ENCODE measurements around the gene DHRSX. TPM values are rescaled to one million over a fixed set of nuclear protein-coding genes. Genes with fewer than 3 reads are reported as not detected.

The DHRSX gene
- total and polyA plus RNA-seq, 2 donors (not counting 3 experiments of a cell fraction or from before 2014, with no cell fraction given): 27.1 to 37.7 TPM

GRCh38 chrX:2521092-2521926, 20.5 kb upstream of the DHRSX start:
- no peaks in the 10 kb centered on the region for H3K4me1 ChIP-seq (ENCODE audit: control insufficient read depth, extremely low read depth, insufficient read depth, low read length)
- BruUV-seq (replicated peaks): no TSS peak
- FAIRE-seq: no peak
- TF ChIP-seq FOS (IDR thresholded peaks at IDR 0.05; ENCODE audit: borderline replicate concordance, insufficient read depth, low read length) (no peak), EZH2 (IDR thresholded peaks at IDR 0.05; ENCODE audit: borderline replicate concordance, low read depth, low read length, severe bottlenecking) (no peak), POLR2AphosphoS5 (IDR thresholded peaks at IDR 0.05; ENCODE audit: insufficient read depth, low read depth, low read length) (no peak), MYC (IDR thresholded peaks at IDR 0.05; ENCODE audit: low read depth, low read length) (no peak), POLR2A (IDR thresholded peaks at IDR 0.05; ENCODE audit: low read depth, low read length) (no peak), MAX (IDR thresholded peaks at IDR 0.05; ENCODE audit: insufficient read depth, insufficient read length) (no peak), GATA2 (IDR thresholded peaks at IDR 0.05; ENCODE audit: insufficient read depth, insufficient read length, low read depth, low read length) (no peak), JUN (IDR thresholded peaks at IDR 0.05; ENCODE audit: borderline replicate concordance, insufficient read depth, insufficient read length, low read depth) (no peak)
- TF ChIP-seq, protein P1, sequence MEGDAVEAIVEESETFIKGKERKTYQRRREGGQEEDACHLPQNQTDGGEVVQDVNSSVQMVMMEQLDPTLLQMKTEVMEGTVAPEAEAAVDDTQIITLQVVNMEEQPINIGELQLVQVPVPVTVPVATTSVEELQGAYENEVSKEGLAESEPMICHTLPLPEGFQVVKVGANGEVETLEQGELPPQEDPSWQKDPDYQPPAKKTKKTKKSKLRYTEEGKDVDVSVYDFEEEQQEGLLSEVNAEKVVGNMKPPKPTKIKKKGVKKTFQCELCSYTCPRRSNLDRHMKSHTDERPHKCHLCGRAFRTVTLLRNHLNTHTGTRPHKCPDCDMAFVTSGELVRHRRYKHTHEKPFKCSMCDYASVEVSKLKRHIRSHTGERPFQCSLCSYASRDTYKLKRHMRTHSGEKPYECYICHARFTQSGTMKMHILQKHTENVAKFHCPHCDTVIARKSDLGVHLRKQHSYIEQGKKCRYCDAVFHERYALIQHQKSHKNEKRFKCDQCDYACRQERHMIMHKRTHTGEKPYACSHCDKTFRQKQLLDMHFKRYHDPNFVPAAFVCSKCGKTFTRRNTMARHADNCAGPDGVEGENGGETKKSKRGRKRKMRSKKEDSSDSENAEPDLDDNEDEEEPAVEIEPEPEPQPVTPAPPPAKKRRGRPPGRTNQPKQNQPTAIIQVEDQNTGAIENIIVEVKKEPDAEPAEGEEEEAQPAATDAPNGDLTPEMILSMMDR (IDR thresholded peaks at IDR 0.05; ENCODE audit: extremely low read depth in 1 of 2, insufficient read depth in 1 of 2, low read depth in 1 of 2, low read length in 2 of 2): no peak
- POLR2A ChIA-PET: no interaction called here
- H3K9ac ChIP-seq (replicated peaks; ENCODE audit: extremely low read depth, insufficient read depth, low read length): no peak overlapping the region
- dilution Hi-C loops (cut with MboI; ENCODE audit: extremely low pct_ligation_motif_present, low sequenced_read_pairs) (no loop called here), intact Hi-C loops (cut with micrococcal nuclease) (no loop called here)
- no peaks in the 10 kb centered on the region for H3K79me2 ChIP-seq (ENCODE audit: control insufficient read depth, insufficient read depth, low read length)
- CTCF ChIA-PET: no interaction called here
- DNase-seq (ENCODE audit: low read depth, low spot score): no peak
- no peak overlapping the region for H2AFZ ChIP-seq (ENCODE audit: low read depth, low read length)
- H3K9me1 ChIP-seq (replicated peaks; ENCODE audit: control insufficient read depth, extremely low read depth, insufficient read depth, low read length): no peaks in the 10 kb centered on the region
- no peak overlapping the region for H3K27ac ChIP-seq (ENCODE audit: insufficient read depth, low read depth, low read length)
- no peaks in the 10 kb centered on the region for H4K20me1 ChIP-seq (replicated peaks; ENCODE audit: control insufficient read depth, extremely low read depth, insufficient read depth, low read length)
- no peaks in the 10 kb centered on the region for H3K27me3 ChIP-seq (ENCODE audit: control insufficient read depth in 2 of 2, insufficient read depth in 2 of 2, low read length in 2 of 2)
- H3K4me3 ChIP-seq (replicated peaks in 1 of 3; ENCODE audit: insufficient read depth in 1 of 3, low read depth in 1 of 3, low read length in 3 of 3): no peak overlapping the region
- H3K36me3 ChIP-seq (ENCODE audit: control insufficient read depth in 2 of 2, extremely low read depth in 1 of 2, insufficient read depth in 2 of 2, low read length in 2 of 2): no peaks in the 10 kb centered on the region
- no peaks in the 10 kb centered on the region for H3K9me3 ChIP-seq (replicated peaks; ENCODE audit: control insufficient read depth, insufficient read depth, low read length)
- H3K4me2 ChIP-seq (ENCODE audit: insufficient read depth, low read length): no peak overlapping the region

Data from endothelial cell of umbilical vein (primary cell).